Measurements from ENCODE around the gene WWP2. TPM values are rescaled to one million over a fixed set of nuclear protein-coding genes. Genes with fewer than 3 reads are reported as not detected.

Gene WWP2
- total RNA-seq, 1 donor from 2014 or later = 26.8 TPM

GRCh38 chr16:69718111-69718764 is 43.9 kb upstream of the WWP2 start:
- no peaks in the 10 kb centered on the region for H3K9me3 Mint-ChIP-seq
- Histone ChIP-seq H3K4me3 (no peak overlapping the region), H3K36me3 (no peaks in the 10 kb centered on the region), H3K9ac (no peak overlapping the region), H4K20me1 (ENCODE audit: low read depth) (no peaks in the 10 kb centered on the region), H3K79me2 (ENCODE audit: low read depth) (no peaks in the 10 kb centered on the region), H3K9me3 (ENCODE audit: low read depth) (no peaks in the 10 kb centered on the region), H3K4me2 (no peak overlapping the region), H3F3A (ENCODE audit: low read depth) (no peaks in the 10 kb centered on the region), H3K27ac (no peak overlapping the region), H3K4me1 (no peaks in the 10 kb centered on the region), H2AFZ (replicated peaks) (no peak overlapping the region), H3K27me3 (no peaks in the 10 kb centered on the region)
- H3K4me1 Mint-ChIP-seq = no peaks in the 10 kb centered on the region
- peak overlapping the region; percentile 30 for H3K27ac Mint-ChIP-seq
- peaks cover 6% of the 10 kb centered on the region for H3K36me3 Mint-ChIP-seq
- no peak overlapping the region for H3K4me3 Mint-ChIP-seq
- no peak for DNase-seq (ENCODE audit: low spot score)
- H3K27me3 Mint-ChIP-seq (ENCODE audit: insufficient read depth, low read depth) = peaks cover 4% of the 10 kb centered on the region
- no peak for TF ChIP-seq EZH2 (IDR thresholded peaks at IDR 0.05)
- no peak for TF ChIP-seq EZH2phosphoT487 (IDR thresholded peaks at IDR 0.05)
- TF ChIP-seq CTCF (IDR thresholded peaks at IDR 0.05) = no peak

- H3K79me2 ChIP-seq (ENCODE audit: low read depth) = no peaks in the 10 kb centered on the region
These were observed 41.2 kb upstream of the WWP2 start for GRCh38 chr16:69720822-69721430.

DNA sequence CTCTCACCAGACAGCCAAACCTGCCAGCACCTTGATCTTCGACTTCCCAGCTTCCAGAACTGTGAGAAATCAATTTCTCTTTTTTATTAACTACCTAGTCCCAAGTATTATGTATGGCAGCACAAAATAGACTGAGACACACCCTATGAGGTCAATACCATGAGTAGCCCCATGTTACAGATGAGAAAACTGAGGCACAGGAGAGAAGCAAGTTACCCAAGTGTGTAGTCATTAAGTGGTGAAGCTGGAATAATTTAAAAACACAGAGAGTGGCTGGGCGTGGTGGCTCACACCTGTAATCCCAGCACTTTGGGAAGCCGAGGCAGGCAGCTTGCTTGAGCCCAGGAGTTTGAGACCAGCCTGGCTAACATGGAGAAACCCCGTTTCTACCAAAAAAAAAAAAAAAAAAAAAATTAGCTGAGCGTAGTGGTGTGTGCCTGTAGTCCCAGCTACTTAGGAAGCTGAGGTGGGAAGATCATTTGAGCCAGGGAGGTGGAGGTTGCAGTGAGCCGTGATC is 40.6 kb upstream of the WWP2 start:
- H3K9me3 ChIP-seq (ENCODE audit: low read depth) = no peaks in the 10 kb centered on the region
- H2AFZ ChIP-seq (replicated peaks) = no peak overlapping the region
- Mint-ChIP-seq H3K9me3 (no peaks in the 10 kb centered on the region), H3K4me3 (no peak overlapping the region), H3K27me3 (ENCODE audit: insufficient read depth, low read depth) (no peaks in the 10 kb centered on the region), H3K4me1 (peaks cover 21% of the 10 kb centered on the region), H3K27ac (no peak overlapping the region), H3K36me3 (no peaks in the 10 kb centered on the region)
- H3K27ac ChIP-seq = no peak overlapping the region
- H4K20me1 ChIP-seq (ENCODE audit: low read depth) = no peaks in the 10 kb centered on the region
- peaks cover 20% of the 10 kb centered on the region for H3F3A ChIP-seq (ENCODE audit: low read depth)
- H3K36me3 ChIP-seq = no peaks in the 10 kb centered on the region
- no peak overlapping the region for H3K9ac ChIP-seq
- H3K4me3 ChIP-seq = no peak overlapping the region
- peaks cover 4% of the 10 kb centered on the region for H3K4me1 ChIP-seq
- DNase-seq (ENCODE audit: low spot score) = no peak
- H3K79me2 ChIP-seq (ENCODE audit: low read depth) = no peaks in the 10 kb centered on the region
- H3K27me3 ChIP-seq = no peaks in the 10 kb centered on the region
- TF ChIP-seq CTCF (IDR thresholded peaks at IDR 0.05) (no peak), EZH2 (IDR thresholded peaks at IDR 0.05) (no peak), EZH2phosphoT487 (IDR thresholded peaks at IDR 0.05) (no peak)
- no peak overlapping the region for H3K4me2 ChIP-seq

More at GRCh38 chr16:69720822-69721430, 41.2 kb upstream of the WWP2 start:
- Histone ChIP-seq H3K27ac (no peak overlapping the region), H3K4me2 (no peak overlapping the region), H3K27me3 (no peaks in the 10 kb centered on the region), H3K4me1 (peaks cover 2% of the 10 kb centered on the region), H3K4me3 (no peak overlapping the region), H2AFZ (replicated peaks) (no peak overlapping the region), H3K36me3 (no peaks in the 10 kb centered on the region), H3K9ac (no peak overlapping the region), H3F3A (ENCODE audit: low read depth) (peaks cover 14% of the 10 kb centered on the region), H3K9me3 (ENCODE audit: low read depth) (no peaks in the 10 kb centered on the region), H4K20me1 (ENCODE audit: low read depth) (no peaks in the 10 kb centered on the region)
- no peak for TF ChIP-seq EZH2phosphoT487 (IDR thresholded peaks at IDR 0.05)
- H3K9me3 Mint-ChIP-seq = no peaks in the 10 kb centered on the region
- no peak overlapping the region for H3K4me3 Mint-ChIP-seq
- H3K27me3 Mint-ChIP-seq (ENCODE audit: insufficient read depth, low read depth) = no peaks in the 10 kb centered on the region
- no peaks in the 10 kb centered on the region for H3K36me3 Mint-ChIP-seq
- H3K4me1 Mint-ChIP-seq = peaks cover 15% of the 10 kb centered on the region
- no peak for DNase-seq (ENCODE audit: low spot score)
- H3K27ac Mint-ChIP-seq = no peak overlapping the region

DNA sequence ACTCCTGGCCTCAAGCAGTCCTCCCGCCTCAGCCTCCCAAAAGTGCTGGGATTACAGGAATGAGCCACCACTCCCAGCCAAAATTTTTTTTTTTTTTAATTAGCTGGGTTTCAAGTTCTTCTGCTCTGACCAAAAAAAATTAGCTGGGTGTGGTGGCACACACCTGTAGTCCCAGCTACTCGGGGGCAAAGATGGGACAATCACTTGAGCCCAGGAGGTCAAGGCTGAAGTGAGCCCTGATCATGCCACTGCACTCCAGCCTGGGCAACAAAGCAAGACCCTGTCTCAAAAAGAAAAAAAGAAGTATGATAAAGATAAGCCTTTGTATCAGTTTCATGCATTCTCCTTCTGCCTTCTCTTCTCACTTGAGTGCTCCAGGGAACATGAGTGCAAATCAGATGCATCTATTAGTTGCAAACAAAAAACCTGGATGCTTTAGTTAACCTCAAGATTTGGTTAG is 37.7 kb upstream of the WWP2 start:
- DNase-seq (ENCODE audit: low spot score) = no peak
- Mint-ChIP-seq H3K27ac (peak overlapping the region; percentile 87), H3K27me3 (ENCODE audit: insufficient read depth, low read depth) (no peaks in the 10 kb centered on the region), H3K4me1 (peaks cover 40% of the 10 kb centered on the region), H3K36me3 (no peaks in the 10 kb centered on the region), H3K9me3 (no peaks in the 10 kb centered on the region), H3K4me3 (peak overlapping the region; percentile 62)
- no peaks in the 10 kb centered on the region for H4K20me1 ChIP-seq (ENCODE audit: low read depth)
- H2AFZ ChIP-seq (replicated peaks) = no peak overlapping the region
- no peaks in the 10 kb centered on the region for H3K9me3 ChIP-seq (ENCODE audit: low read depth)
- TF ChIP-seq EZH2 (IDR thresholded peaks at IDR 0.05) = no peak
- TF ChIP-seq CTCF (IDR thresholded peaks at IDR 0.05) = no peak
- TF ChIP-seq EZH2phosphoT487 (IDR thresholded peaks at IDR 0.05) = no peak
- H3F3A ChIP-seq (ENCODE audit: low read depth) = peaks cover 37% of the 10 kb centered on the region
- no peak overlapping the region for H3K4me3 ChIP-seq
- no peaks in the 10 kb centered on the region for H3K36me3 ChIP-seq
- H3K4me1 ChIP-seq = peaks cover 16% of the 10 kb centered on the region
- no peak overlapping the region for H3K4me2 ChIP-seq
- no peaks in the 10 kb centered on the region for H3K27me3 ChIP-seq
- no peak overlapping the region for H3K9ac ChIP-seq
- H3K79me2 ChIP-seq (ENCODE audit: low read depth) = peaks cover 11% of the 10 kb centered on the region
- H3K27ac ChIP-seq = no peak overlapping the region
